Effector memory CD4-positive, alpha-beta T cell (primary cell): ENCODE measurements around the gene BEST1.

Source experiments
- DNase-seq, 3 donors: peaks; one replicate each; pipeline ENCODE4 v3.0.0-alpha.2; 2020
- H3K27ac ChIP-seq: 2 replicates; pipeline ENCODE4 v1.7.0; 2013; ENCODE audit warnings: mild to moderate bottlenecking, low read length, moderate library complexity; ENCODE audit not compliant: insufficient read depth, poor library complexity, severe bottlenecking
- H3K27me3 ChIP-seq: replicated peaks from 2 replicates; pipeline ENCODE4 v1.7.0; 2013; ENCODE audit warnings: mild to moderate bottlenecking, low read length; ENCODE audit not compliant: insufficient read depth, control insufficient read depth, poor library complexity, severe bottlenecking
- H3K36me3 ChIP-seq: 2 replicates; pipeline ENCODE4 v1.7.0; 2013; ENCODE audit warnings: mild to moderate bottlenecking, low read length, moderate library complexity; ENCODE audit not compliant: control insufficient read depth, insufficient read depth
- H3K4me1 ChIP-seq: 2 replicates; pipeline ENCODE4 v1.7.0; 2013; ENCODE audit warnings: low read length, mild to moderate bottlenecking; ENCODE audit not compliant: control insufficient read depth, insufficient read depth, poor library complexity, severe bottlenecking
- H3K4me3 ChIP-seq: 2 replicates; pipeline ENCODE4 v1.7.0; 2013; ENCODE audit warnings: low read length, low read depth, mild to moderate bottlenecking; ENCODE audit not compliant: insufficient read depth, poor library complexity, severe bottlenecking
- H3K9me3 ChIP-seq: 2 replicates; pipeline ENCODE4 v1.7.0; 2013; ENCODE audit warnings: mild to moderate bottlenecking, low read length, moderate library complexity; ENCODE audit not compliant: control insufficient read depth

BEST1 gene

GRCh38 chr11:61955422-61956135 is 5.4 kb downstream of the BEST1 start:
- Histone ChIP-seq H3K27me3 (peaks cover 13% of the 10 kb centered on the region), H3K4me1 (peaks cover 9% of the 10 kb centered on the region), H3K4me3 (no peak overlapping the region), H3K27ac (no peak overlapping the region), H3K36me3 (no peaks in the 10 kb centered on the region), H3K9me3 (no peaks in the 10 kb centered on the region)
- no peak for DNase-seq

- Histone ChIP-seq H3K36me3 (no peaks in the 10 kb centered on the region), H3K9me3 (no peaks in the 10 kb centered on the region), H3K27ac (no peak overlapping the region), H3K27me3 (peaks cover 13% of the 10 kb centered on the region), H3K4me1 (peaks cover 9% of the 10 kb centered on the region), H3K4me3 (no peak overlapping the region)
- DNase-seq = no peak
Measured at GRCh38 chr11:61956191-61957020, 6.3 kb downstream of the BEST1 start.

- H3K36me3 ChIP-seq = no peaks in the 10 kb centered on the region
- peaks cover 13% of the 10 kb centered on the region for H3K27me3 ChIP-seq
- no peak overlapping the region for H3K4me3 ChIP-seq
- no peak for DNase-seq
- H3K4me1 ChIP-seq = peaks cover 9% of the 10 kb centered on the region
- H3K27ac ChIP-seq = no peak overlapping the region
- H3K9me3 ChIP-seq = no peaks in the 10 kb centered on the region
Measured at GRCh38 chr11:61957021-61957770, 7.0 kb downstream of the BEST1 start.

- H3K9me3 ChIP-seq = no peaks in the 10 kb centered on the region
- peaks cover 9% of the 10 kb centered on the region for H3K4me1 ChIP-seq
- no peak for DNase-seq
- H3K27ac ChIP-seq = no peak overlapping the region
- no peak overlapping the region for H3K4me3 ChIP-seq
- no peaks in the 10 kb centered on the region for H3K36me3 ChIP-seq
- peaks cover 13% of the 10 kb centered on the region for H3K27me3 ChIP-seq
Measured at GRCh38 chr11:61958590-61958989, 8.4 kb downstream of the BEST1 start.

GRCh38 chr11:61959114-61959513 is 9.0 kb downstream of the BEST1 start:
- H3K4me1 ChIP-seq = peaks cover 9% of the 10 kb centered on the region
- H3K36me3 ChIP-seq = no peaks in the 10 kb centered on the region
- H3K27ac ChIP-seq = no peak overlapping the region
- H3K4me3 ChIP-seq = no peak overlapping the region
- DNase-seq = no peak
- H3K27me3 ChIP-seq = peaks cover 13% of the 10 kb centered on the region
- no peaks in the 10 kb centered on the region for H3K9me3 ChIP-seq

GRCh38 chr11:61959678-61960077 is 9.5 kb downstream of the BEST1 start:
- peaks cover under 1% of the 10 kb centered on the region for H3K36me3 ChIP-seq
- no peak for DNase-seq
- H3K4me3 ChIP-seq = no peak overlapping the region
- no peak overlapping the region for H3K27ac ChIP-seq
- H3K4me1 ChIP-seq = peaks cover 9% of the 10 kb centered on the region
- H3K27me3 ChIP-seq = peaks cover 13% of the 10 kb centered on the region
- H3K9me3 ChIP-seq = no peaks in the 10 kb centered on the region

GRCh38 chr11:61960532-61960931 is 10.4 kb downstream of the BEST1 start:
- DNase-seq = no peak
- Histone ChIP-seq H3K9me3 (no peaks in the 10 kb centered on the region), H3K4me1 (peaks cover 4% of the 10 kb centered on the region), H3K36me3 (peaks cover 6% of the 10 kb centered on the region), H3K27me3 (peaks cover 4% of the 10 kb centered on the region), H3K27ac (no peak overlapping the region), H3K4me3 (no peak overlapping the region)

GRCh38 chr11:61961570-61962212 is 11.5 kb downstream of the BEST1 start:
- Histone ChIP-seq H3K27me3 (no peaks in the 10 kb centered on the region), H3K9me3 (no peaks in the 10 kb centered on the region), H3K27ac (no peak overlapping the region), H3K36me3 (peaks cover 14% of the 10 kb centered on the region), H3K4me3 (no peak overlapping the region), H3K4me1 (no peaks in the 10 kb centered on the region)
- DNase-seq = no peak

GRCh38 chr11:61962213-61963015 is 12.3 kb downstream of the BEST1 start:
- Histone ChIP-seq H3K4me3 (no peak overlapping the region), H3K27me3 (no peaks in the 10 kb centered on the region), H3K27ac (no peak overlapping the region), H3K4me1 (no peaks in the 10 kb centered on the region), H3K9me3 (no peaks in the 10 kb centered on the region), H3K36me3 (peaks cover 14% of the 10 kb centered on the region)
- no peak for DNase-seq
